Type B pancreatic cell (in vitro differentiated cells): ENCODE results near the gene SCUBE2. TPM values are rescaled to one million over a fixed set of nuclear protein-coding genes. Genes with fewer than 3 reads are reported as not detected.

Experiments used
- DNase-seq: peaks from one replicate; pipeline ENCODE4 v3.0.0; 2021; ENCODE audit warnings: mixed read lengths; ENCODE audit not compliant: unreplicated experiment; ENCODE audit errors: extremely low spot score
- H3K27ac Mint-ChIP-seq: 2 replicates; pipeline ENCODE4 v1.8.0; 2021; ENCODE audit warnings: mild to moderate bottlenecking, mixed read lengths
- H3K27me3 Mint-ChIP-seq: 2 replicates; pipeline ENCODE4 v1.8.0; 2021; ENCODE audit warnings: mixed read lengths
- H3K36me3 Mint-ChIP-seq: 2 replicates; pipeline ENCODE4 v1.8.0; 2021; ENCODE audit warnings: mixed read lengths
- H3K4me1 Mint-ChIP-seq: one replicate; pipeline ENCODE4 v1.8.0; 2021; ENCODE audit warnings: mixed read lengths; ENCODE audit not compliant: unreplicated experiment
- H3K4me3 Mint-ChIP-seq: 2 replicates; pipeline ENCODE4 v1.8.0; 2021; ENCODE audit warnings: mild to moderate bottlenecking, mixed read lengths
- H3K9me3 Mint-ChIP-seq: 2 replicates; pipeline ENCODE4 v1.8.0; 2021; ENCODE audit warnings: mixed read lengths
- CTCF ChIP-seq: fragments of 200-600 bp; sonication (generic); conservative IDR thresholded peaks from 2 replicates; pipeline ENCODE4 v1.5.0; 2021; ENCODE audit warnings: antibody characterized with exemption, mild to moderate bottlenecking
- total RNA-seq: library from RNA; stranded (reverse); gene quantifications from 2 replicates; pipeline ENCODE4 v1.2.1, GENCODE V29; 2021; ENCODE audit warnings: low replicate concordance

The SCUBE2 gene
- total RNA-seq, 1 donor from 2014 or later: 7.9 TPM

- H3K27me3 Mint-ChIP-seq: no peaks in the 10 kb centered on the region
Measured at GRCh38 chr11:9137293-9138132, 46.1 kb upstream of the SCUBE2 start.

GRCh38 chr11:9136741-9137140 lies 45.3 kb upstream of the SCUBE2 start:
- peaks cover 5% of the 10 kb centered on the region for H3K4me1 Mint-ChIP-seq
- no peaks in the 10 kb centered on the region for H3K27me3 Mint-ChIP-seq
- no peak for TF ChIP-seq CTCF
- H3K4me3 Mint-ChIP-seq: no peak overlapping the region
- DNase-seq: no peak
- H3K27ac Mint-ChIP-seq: no peak overlapping the region
- no peaks in the 10 kb centered on the region for H3K9me3 Mint-ChIP-seq
- H3K36me3 Mint-ChIP-seq: peaks cover 27% of the 10 kb centered on the region

More at GRCh38 chr11:9137293-9138132, 46.1 kb upstream of the SCUBE2 start:
- Mint-ChIP-seq H3K4me1 (peaks cover 5% of the 10 kb centered on the region), H3K27ac (peak overlapping the region; percentile 22), H3K9me3 (no peaks in the 10 kb centered on the region), H3K4me3 (no peak overlapping the region), H3K36me3 (peaks cover 32% of the 10 kb centered on the region)
- DNase-seq: peak; percentile 81
- TF ChIP-seq CTCF: peak; percentile 94

GRCh38 chr11:9133956-9134355 lies 42.6 kb upstream of the SCUBE2 start:
- TF ChIP-seq CTCF: no peak
- Mint-ChIP-seq H3K4me3 (no peak overlapping the region), H3K36me3 (peaks cover 19% of the 10 kb centered on the region), H3K9me3 (no peaks in the 10 kb centered on the region), H3K27me3 (no peaks in the 10 kb centered on the region), H3K27ac (no peak overlapping the region), H3K4me1 (peaks cover 5% of the 10 kb centered on the region)
- DNase-seq: no peak

- H3K36me3 Mint-ChIP-seq: peaks cover 18% of the 10 kb centered on the region
- TF ChIP-seq CTCF: no peak
- H3K27ac Mint-ChIP-seq: no peak overlapping the region
- H3K9me3 Mint-ChIP-seq: peaks cover 4% of the 10 kb centered on the region
- H3K4me1 Mint-ChIP-seq: no peaks in the 10 kb centered on the region
- H3K4me3 Mint-ChIP-seq: no peak overlapping the region
- DNase-seq: no peak
- H3K27me3 Mint-ChIP-seq: no peaks in the 10 kb centered on the region
Measured at GRCh38 chr11:9132203-9132878, 40.9 kb upstream of the SCUBE2 start.

- Mint-ChIP-seq H3K4me1 (no peaks in the 10 kb centered on the region), H3K27me3 (no peaks in the 10 kb centered on the region), H3K9me3 (peaks cover 4% of the 10 kb centered on the region), H3K27ac (no peak overlapping the region), H3K4me3 (no peak overlapping the region), H3K36me3 (peaks cover 14% of the 10 kb centered on the region)
- no peak for TF ChIP-seq CTCF
- no peak for DNase-seq
Measured at GRCh38 chr11:9130297-9130696, 38.9 kb upstream of the SCUBE2 start.
